Measurements from ENCODE around the gene ALDH1L1.

ALDH1L1 gene

DNA sequence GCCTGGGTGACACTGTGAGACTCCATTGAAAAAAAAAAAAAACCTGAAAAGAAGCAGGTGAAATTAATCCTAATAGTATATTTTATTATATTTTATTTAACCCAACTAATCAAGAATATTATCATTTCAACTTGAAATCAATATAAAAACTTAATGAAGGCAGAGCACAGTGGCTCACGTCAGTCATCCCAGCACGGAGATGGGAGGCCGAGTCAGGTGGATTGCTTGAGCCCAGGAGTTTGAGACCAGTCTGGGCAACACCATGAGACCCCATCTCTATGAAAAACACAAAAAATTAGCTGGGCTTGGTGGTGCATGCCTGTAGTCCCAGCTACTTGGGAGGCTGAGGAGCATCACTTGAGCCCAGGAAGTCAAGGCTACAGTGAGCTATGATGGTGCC is 63.2 kb downstream of the ALDH1L1 start:
- DNase-seq, result no peak

DNA sequence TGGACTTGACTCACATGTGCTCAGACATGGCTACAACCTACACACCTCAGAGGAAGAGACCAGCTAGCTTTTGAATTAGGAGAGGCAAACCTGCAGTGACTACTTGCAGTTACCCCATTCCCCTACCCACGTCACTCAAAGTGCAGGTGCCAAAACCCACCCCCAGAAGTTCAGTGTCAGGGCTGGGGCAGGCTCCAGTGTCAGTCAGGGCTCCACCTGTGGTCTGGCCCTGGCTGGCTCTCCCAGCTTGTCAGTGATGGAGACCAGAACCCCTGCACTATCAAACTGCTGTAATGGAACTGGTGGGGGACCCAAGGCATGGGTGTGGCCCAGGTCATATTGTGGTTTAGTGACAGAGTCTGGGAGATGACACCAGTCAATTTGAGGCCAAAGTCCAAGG is 63.9 kb downstream of the ALDH1L1 start:
- no peak for DNase-seq

- DNase-seq, result no peak
Measured at GRCh38 chr3:126114443-126115386, 65.7 kb downstream of the ALDH1L1 start.

- DNase-seq, result no peak
Measured at GRCh38 chr3:126113733-126114442, 66.5 kb downstream of the ALDH1L1 start.

- DNase-seq, result no peak
Measured at GRCh38 chr3:126113238-126113555, 67.2 kb downstream of the ALDH1L1 start.

- DNase-seq, result no peak
Measured at GRCh38 chr3:126112531-126113237, 67.7 kb downstream of the ALDH1L1 start.

DNA sequence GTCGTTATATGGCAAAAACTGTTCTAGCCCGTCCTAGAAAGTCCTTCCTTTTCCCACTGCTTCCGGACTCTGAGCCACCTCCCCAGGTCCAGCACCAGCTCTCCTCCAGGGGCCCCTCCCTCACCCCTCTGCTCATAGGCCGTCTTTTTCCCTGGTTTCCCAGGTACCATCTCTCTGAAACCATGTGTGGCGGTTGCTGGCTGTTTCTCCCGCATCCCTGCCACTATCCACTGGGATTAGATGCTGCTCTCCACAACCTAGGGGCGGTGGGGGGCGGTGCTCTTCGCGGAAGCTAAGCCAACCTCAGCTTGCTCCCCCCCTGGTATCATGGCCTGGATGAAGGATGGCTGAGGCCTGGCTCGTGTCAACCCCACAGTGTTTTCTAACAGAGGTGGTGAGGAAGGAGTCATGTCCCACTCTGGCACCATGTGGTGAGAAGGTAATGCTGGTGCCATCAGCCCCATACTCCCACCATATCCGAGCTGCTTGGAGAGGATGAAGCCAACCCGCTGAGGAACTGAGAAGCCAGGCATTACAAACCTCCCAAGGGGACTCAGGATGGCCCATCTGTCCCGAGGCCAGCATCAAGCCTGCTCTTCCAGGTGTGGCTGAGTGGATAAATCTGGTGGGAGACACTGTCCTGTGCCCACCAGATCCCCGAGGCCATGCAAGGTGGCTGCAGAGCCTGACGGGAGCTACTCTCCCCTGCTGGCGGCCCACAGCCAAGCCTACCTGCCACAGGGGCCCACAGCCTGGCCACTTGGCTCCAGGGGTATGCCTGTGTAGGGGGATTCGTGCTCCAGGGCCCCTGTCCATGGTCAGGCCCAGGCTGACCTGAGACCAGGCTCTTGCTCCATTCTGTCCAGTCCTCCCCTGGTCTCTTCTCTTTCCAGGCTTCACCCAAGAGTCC is 68.6 kb downstream of the ALDH1L1 start:
- no peak for DNase-seq

- DNase-seq, result no peak
Measured at GRCh38 chr3:126111126-126111551, 69.2 kb downstream of the ALDH1L1 start.

GRCh38 chr3:126110431-126111125 is 69.8 kb downstream of the ALDH1L1 start:
- DNase-seq, result no peak

DNA sequence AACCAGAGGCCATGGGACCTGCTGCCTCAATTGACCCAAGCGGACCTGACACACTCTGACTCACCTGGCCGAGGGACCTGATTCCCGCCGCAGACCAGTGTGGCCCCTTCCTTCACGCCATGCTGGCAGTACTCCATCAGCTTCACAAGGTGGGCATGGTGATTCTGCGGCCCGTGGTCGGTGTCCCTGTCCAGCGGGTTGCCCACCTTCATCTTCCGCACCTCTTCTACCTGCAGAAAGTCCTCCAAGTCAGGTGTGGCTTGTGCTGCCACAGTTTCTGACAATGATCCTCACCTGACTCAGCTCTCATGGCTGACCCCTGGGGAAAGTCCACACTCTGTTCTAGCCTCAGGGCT is 70.5 kb downstream of the ALDH1L1 start:
- no peak for DNase-seq

DNA sequence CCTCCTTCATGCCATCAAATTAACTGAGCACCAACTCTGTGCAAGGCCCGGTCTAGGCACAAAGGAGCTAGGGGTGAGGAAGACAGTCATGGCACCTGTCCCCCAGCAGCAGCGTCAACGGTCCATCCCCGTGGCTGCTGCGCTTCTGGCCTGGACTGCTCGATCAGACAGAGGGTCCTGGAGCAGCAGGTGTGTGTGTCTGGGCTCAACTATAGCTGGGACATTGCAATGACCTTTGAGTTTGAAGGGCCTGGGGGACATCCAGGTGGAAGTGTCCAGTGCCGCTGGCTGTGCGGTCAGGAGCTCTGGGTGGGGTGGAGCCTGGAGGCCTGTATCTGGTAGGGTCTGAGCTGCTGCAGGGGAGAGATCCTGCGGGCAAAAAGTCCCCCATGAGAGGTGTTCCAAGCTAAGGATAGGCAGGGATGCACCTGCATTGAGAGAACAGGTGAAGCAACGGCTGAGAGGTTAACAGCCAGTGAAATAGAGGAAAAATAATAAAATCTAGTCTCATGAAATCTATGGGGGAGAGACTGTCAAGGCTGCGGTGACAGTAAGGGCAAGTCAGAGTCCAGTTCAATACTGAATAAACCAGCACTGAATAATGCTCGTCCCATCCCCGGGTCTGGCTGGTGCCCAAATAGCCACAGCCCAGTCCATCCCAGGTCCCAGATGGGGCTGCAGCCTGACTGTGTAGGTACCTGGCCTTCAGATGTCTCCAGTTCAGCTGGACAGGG is 71.1 kb downstream of the ALDH1L1 start:
- DNase-seq, result no peak

DNA sequence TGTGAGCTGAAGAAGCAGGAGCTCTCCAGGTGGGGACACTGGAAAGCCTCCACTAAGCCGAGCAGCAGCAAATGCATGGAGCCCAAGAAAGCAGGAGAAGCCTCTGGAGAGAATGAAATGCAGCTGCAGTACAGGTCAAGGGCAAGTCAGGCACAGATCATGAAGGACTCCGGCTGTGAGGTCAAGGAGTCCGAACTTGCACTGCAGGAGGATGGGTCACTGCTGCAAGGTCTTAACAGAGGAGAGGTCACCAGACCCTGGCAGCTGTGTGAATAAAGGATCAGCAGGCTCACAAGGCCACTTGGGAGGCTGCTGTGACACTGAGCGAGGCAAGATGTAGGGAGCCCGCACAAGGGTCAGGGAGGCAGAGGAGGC is 71.7 kb downstream of the ALDH1L1 start:
- DNase-seq, result no peak

DNA sequence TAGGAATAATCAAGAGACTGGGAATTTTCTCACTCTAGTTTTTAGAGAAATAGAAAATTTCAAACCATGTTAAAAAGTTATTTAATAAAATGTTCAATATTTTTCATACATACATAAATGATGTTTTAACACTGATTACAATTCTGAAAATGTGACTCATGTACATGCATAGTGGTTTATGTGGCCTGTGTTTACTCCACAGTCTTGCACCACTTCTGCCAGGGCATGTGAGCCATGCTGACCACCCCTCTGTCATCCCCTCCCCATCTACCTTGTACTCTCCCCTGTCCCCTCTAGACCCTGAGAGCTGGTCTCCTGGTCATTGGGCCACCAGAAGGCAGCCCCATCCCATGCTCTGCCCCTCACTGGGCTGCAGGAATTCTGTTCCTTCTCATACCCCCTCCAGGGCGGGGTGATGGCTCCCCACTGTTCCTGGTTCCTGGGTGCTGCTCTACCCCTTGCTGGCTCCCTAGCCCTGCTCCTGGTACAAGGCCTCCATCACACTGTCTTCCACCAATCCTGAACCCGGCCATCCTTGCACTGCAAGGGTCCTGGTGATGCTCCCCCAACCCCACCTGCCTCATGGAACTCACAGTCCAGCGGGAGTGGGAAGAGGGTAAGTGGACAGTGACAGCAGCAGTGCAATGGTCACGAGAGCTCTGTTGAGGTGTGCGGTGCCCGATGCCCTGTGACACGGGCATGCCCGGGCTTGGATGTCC is 72.3 kb downstream of the ALDH1L1 start:
- no peak for DNase-seq

DNA sequence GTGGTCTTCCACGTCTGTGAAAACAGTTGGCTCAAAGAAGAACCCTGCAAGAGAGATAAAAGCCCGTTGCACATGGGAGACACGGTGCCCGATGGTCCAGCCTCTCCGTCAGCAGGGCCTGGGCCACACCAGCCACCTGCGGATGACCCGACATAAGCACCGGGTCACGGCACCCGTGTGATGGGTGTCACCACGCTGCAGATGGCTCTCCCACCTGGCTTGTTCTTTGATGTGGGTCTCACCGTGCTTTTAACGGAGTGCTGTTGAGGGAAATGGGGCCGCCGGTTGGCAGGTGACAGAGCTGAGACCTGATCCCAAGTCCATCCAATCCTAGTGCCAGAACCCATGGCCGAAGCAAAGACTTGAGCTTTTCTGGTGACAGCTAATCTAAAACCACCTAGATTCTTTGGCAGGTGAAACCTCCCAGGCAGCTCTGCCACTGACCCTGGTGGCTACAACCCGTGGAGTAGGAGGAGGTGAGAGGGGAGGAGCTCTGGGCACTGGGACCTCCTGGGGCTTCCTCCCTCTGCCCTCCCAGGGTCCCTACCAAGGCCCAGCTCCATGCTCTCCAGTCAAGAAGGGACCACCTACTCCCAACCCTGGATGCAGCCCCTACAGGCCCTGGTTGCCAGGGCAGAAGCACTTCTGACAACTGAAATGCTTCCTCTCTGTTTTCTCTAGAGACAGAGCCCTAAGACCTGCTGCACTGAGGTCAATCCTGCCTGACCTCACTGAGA is 73.0 kb downstream of the ALDH1L1 start:
- DNase-seq, result no peak

- no peak for DNase-seq
Measured at GRCh38 chr3:126106336-126107202, 73.8 kb downstream of the ALDH1L1 start.

DNA sequence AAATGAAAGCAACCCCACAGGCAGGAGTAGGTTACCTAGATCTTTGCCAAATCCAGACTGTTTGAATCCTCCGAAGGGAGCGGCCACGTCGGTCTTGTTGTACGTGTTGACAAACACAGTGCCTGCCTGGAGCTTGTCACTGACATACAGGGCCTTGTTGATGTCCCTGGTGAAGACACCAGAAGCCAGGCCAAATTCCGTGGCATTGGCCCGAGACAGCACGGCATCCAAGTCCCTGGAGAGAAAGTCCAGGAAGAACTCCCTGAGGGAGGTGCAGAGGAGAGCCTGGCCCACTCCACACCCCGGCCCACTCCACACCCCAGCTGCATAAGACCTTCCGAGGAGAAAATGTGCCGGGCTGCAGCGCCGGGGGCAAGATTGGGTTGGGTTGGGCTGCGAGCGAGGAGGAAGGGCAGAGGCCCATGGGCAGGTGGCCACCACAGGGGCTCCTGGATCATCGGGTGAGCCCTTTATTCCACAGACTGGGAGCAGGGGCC is 74.6 kb downstream of the ALDH1L1 start:
- DNase-seq, result no peak

GRCh38 chr3:126104742-126105605 is 75.4 kb downstream of the ALDH1L1 start:
- DNase-seq, result no peak
